ENCODE results near the gene COX7B2.

DNA sequence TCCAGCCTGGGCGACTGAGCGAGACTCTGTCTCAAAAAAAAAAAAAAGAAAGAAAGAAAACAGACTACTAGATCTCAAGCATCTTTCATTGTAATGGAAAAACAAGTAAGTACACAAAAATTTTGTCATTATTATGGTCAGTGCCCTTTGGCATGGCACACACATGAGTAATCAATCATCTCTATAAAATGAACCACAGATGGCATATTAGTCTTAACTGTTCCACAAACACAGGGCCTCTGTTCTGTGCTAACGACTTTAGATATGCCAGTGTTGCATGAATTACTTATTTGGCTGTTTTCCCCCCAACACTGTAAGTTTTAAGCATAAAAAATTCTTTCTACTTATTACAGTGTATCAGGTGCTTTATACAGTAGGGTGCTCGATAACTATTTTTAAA, 90.4 kb downstream of the COX7B2 start:
- TF ChIP-seq, protein P1, sequence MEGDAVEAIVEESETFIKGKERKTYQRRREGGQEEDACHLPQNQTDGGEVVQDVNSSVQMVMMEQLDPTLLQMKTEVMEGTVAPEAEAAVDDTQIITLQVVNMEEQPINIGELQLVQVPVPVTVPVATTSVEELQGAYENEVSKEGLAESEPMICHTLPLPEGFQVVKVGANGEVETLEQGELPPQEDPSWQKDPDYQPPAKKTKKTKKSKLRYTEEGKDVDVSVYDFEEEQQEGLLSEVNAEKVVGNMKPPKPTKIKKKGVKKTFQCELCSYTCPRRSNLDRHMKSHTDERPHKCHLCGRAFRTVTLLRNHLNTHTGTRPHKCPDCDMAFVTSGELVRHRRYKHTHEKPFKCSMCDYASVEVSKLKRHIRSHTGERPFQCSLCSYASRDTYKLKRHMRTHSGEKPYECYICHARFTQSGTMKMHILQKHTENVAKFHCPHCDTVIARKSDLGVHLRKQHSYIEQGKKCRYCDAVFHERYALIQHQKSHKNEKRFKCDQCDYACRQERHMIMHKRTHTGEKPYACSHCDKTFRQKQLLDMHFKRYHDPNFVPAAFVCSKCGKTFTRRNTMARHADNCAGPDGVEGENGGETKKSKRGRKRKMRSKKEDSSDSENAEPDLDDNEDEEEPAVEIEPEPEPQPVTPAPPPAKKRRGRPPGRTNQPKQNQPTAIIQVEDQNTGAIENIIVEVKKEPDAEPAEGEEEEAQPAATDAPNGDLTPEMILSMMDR (IDR thresholded peaks at IDR 0.05): no peak
- TF ChIP-seq POLR2A (IDR thresholded peaks at IDR 0.05): no peak

All from esophagus squamous epithelium (tissue), 4 donors.